T-cell (primary cell): Measurements from ENCODE around the gene BICC1. TPM values are rescaled to one million over a fixed set of nuclear protein-coding genes. Genes with fewer than 3 reads are reported as not detected.

Experiments
- ATAC-seq, 4 experiments: fragments of 200-7000 bp in 3 of 4; fragments of 150-1000 bp in 1 of 4; cut with Tn5 transposase; replicated peaks in 1 of 4; 1 replicate in 3 of 4; 2 replicates in 1 of 4; pipeline ENCODE4 v1.10.0; 2021; ENCODE audit warnings: moderate library complexity in 3 of 4, mild to moderate bottlenecking in 2 of 4, moderate number of reproducible peaks in 1 of 4
- CTCF ChIA-PET, 2 donors: fragments of 300-600 bp; sonication (Branson Sonifier 250); formaldehyde crosslinking; loops; one replicate each; lab custom pipeline; 2022; ENCODE audit warnings: antibody characterized with exemption in 2 of 2; lab: Charles Lee
- POLR2A ChIA-PET, 2 donors: fragments of 300-600 bp; sonication (Branson Sonifier 250); formaldehyde crosslinking; loops; one replicate each; lab custom pipeline; 2022; ENCODE audit warnings: antibody characterized with exemption in 2 of 2; lab: Charles Lee
- DNase-seq, 35 experiments: peaks; one replicate each; pipeline versions ENCODE4 v3.0.0 to v3.0.0-alpha.2; 2013 to 2023
- H3K27ac ChIP-seq: one replicate; pipeline ENCODE4 v1.5.1; 2013; ENCODE audit warnings: low read length
- H3K27me3 ChIP-seq, 2 experiments: replicated peaks in 1 of 2; 1 replicate in 1 of 2; 2 replicates in 1 of 2; pipeline versions ENCODE4 v1.6.1 to v1.7.0; 2013; ENCODE audit warnings: low read length in 1 of 2, mixed read lengths in 1 of 2; ENCODE audit not compliant: control insufficient read depth in 2 of 2, insufficient read depth in 2 of 2; ENCODE audit errors: extremely low read depth in 1 of 2
- H3K36me3 ChIP-seq, 2 donors: 1 replicate in 1 of 2; 2 replicates in 1 of 2; pipeline versions ENCODE4 v1.6.1 to v1.7.0; 2013; ENCODE audit warnings: low read length in 1 of 2; ENCODE audit not compliant: control insufficient read depth in 2 of 2, insufficient read depth in 1 of 2; ENCODE audit errors: extremely low read depth in 1 of 2
- H3K4me1 ChIP-seq, 2 experiments: 1 replicate in 1 of 2; 2 replicates in 1 of 2; pipeline versions ENCODE4 v1.6.1 to v1.7.0; 2013; ENCODE audit warnings: low read length in 2 of 2, mixed read lengths in 1 of 2; ENCODE audit not compliant: insufficient read depth in 2 of 2, control insufficient read depth in 1 of 2; ENCODE audit errors: extremely low read depth in 1 of 2
- H3K4me3 ChIP-seq, 2 donors: 1 replicate in 1 of 2; 2 replicates in 1 of 2; pipeline versions ENCODE4 v1.5.1 to v1.7.0; 2013; ENCODE audit warnings: mild to moderate bottlenecking in 2 of 2, low read length in 1 of 2, moderate library complexity in 1 of 2; ENCODE audit not compliant: control insufficient read depth in 1 of 2; ENCODE audit errors: extremely low read depth in 1 of 2
- H3K9me3 ChIP-seq: 2 replicates; pipeline ENCODE4 v1.7.0; 2013
- H3K27ac Mint-ChIP-seq, 2 donors: one replicate each; pipeline ENCODE4 v1.8.0; 2020 to 2021; ENCODE audit warnings: mild to moderate bottlenecking in 2 of 2, mixed read lengths in 2 of 2
- H3K27me3 Mint-ChIP-seq, 2 donors: one replicate each; pipeline ENCODE4 v1.8.0; 2021 to 2022; ENCODE audit warnings: mixed read lengths in 2 of 2
- H3K36me3 Mint-ChIP-seq: one replicate; pipeline ENCODE4 v1.8.0; 2021; ENCODE audit warnings: mixed read lengths
- H3K4me1 Mint-ChIP-seq, 3 donors: one replicate each; pipeline ENCODE4 v1.8.0; 2020 to 2022; ENCODE audit warnings: mixed read lengths in 3 of 3, mild to moderate bottlenecking in 1 of 3
- H3K4me3 Mint-ChIP-seq, 3 donors: one replicate each; pipeline ENCODE4 v1.8.0; 2020 to 2022; ENCODE audit warnings: mild to moderate bottlenecking in 3 of 3, mixed read lengths in 3 of 3, moderate library complexity in 3 of 3
- H3K9me3 Mint-ChIP-seq, 3 donors: one replicate each; pipeline ENCODE4 v1.8.0; 2020 to 2022; ENCODE audit warnings: mixed read lengths in 3 of 3
- WGBS: methylation state at CpG from one replicate; pipeline ENCODE4 v1.1.5; 2013; ENCODE audit warnings: missing lambda C conversion rate; ENCODE audit not compliant: insufficient coverage; 5-methylcytosine and 5-hydroxymethylcytosine counted together
- total RNA-seq, 35 experiments: library from RNA in 6 of 35; stranded (reverse) in 6 of 35; fragments of 120-200 nt in 1 of 35; gene quantifications; one replicate each; pipeline versions ENCODE4 v1.2.1 to v1.2.4 and lab custom pipeline; 2013 to 2026

The BICC1 gene
- total RNA-seq, 5 donors from 2014 or later (not counting 1 experiment from before 2014, with no cell fraction given), result 0.06 to 0.09 (median 0.07) TPM; not detected in 2

GRCh38 chr10:58642916-58643428, 130.3 kb downstream of the BICC1 start:
- no peak overlapping the region for H3K4me3 Mint-ChIP-seq
- H3K27me3 Mint-ChIP-seq, result peaks cover 4 to 6% of the 10 kb centered on the region in 2 donors
- H3K36me3 ChIP-seq, result no peaks in the 10 kb centered on the region
- ChIA-PET POLR2A (interaction anchor here in 1 of 2 donors (0.6 kb wide), 1 partner anchor 1569 kb away, joined by 4 read pairs; no protein-coding TSS in a partner anchor), CTCF (no interaction called here)
- no peaks in the 10 kb centered on the region for H3K27me3 ChIP-seq
- H3K27ac Mint-ChIP-seq, result no peak overlapping the region
- H3K4me3 ChIP-seq, result no peak overlapping the region
- no peak for ATAC-seq
- no peaks in the 10 kb centered on the region for H3K9me3 ChIP-seq
- WGBS, result 100% methylated on average over 1 of the region's 4 CpGs
- DNase-seq, result no peak
- no peaks in the 10 kb centered on the region for H3K36me3 Mint-ChIP-seq
- no peak overlapping the region for H3K27ac ChIP-seq
- H3K4me1 ChIP-seq, result no peaks in the 10 kb centered on the region
- no peaks in the 10 kb centered on the region for H3K4me1 Mint-ChIP-seq
- H3K9me3 Mint-ChIP-seq, result no peaks in the 10 kb centered on the region

- Mint-ChIP-seq H3K4me1 (no peaks in the 10 kb centered on the region), H3K4me3 (no peak overlapping the region), H3K36me3 (no peaks in the 10 kb centered on the region), H3K27me3 (peaks cover 4 to 6% of the 10 kb centered on the region in 2 donors), H3K9me3 (peaks cover 0 to 4% (median 0%) of the 10 kb centered on the region in 3 donors), H3K27ac (no peak overlapping the region)
- DNase-seq (no peak), ATAC-seq (no peak)
- H3K4me1 ChIP-seq, result no peaks in the 10 kb centered on the region
- H3K9me3 ChIP-seq, result no peaks in the 10 kb centered on the region
- H3K27ac ChIP-seq, result no peak overlapping the region
- ChIA-PET POLR2A (no interaction called here), CTCF (interaction anchor here in 1 of 2 donors (0.6 kb wide), 1 partner anchor 986 kb away, joined by 8 read pairs; no protein-coding TSS in a partner anchor)
- H3K36me3 ChIP-seq, result no peaks in the 10 kb centered on the region
- 80% methylated on average over 1 of the region's 8 CpGs for WGBS
- no peak overlapping the region for H3K4me3 ChIP-seq
- H3K27me3 ChIP-seq, result no peaks in the 10 kb centered on the region
Observed at GRCh38 chr10:58644311-58644710, 131.6 kb downstream of the BICC1 start.

- H3K27me3 ChIP-seq, result no peaks in the 10 kb centered on the region
- H3K9me3 Mint-ChIP-seq, result peaks cover 0 to 4% (median 0%) of the 10 kb centered on the region in 3 donors
- no peaks in the 10 kb centered on the region for H3K4me1 Mint-ChIP-seq
- no peaks in the 10 kb centered on the region for H3K36me3 Mint-ChIP-seq
- DNase-seq (no peak), ATAC-seq (no peak)
- H3K4me3 ChIP-seq, result no peak overlapping the region
- H3K4me3 Mint-ChIP-seq, result no peak overlapping the region
- H3K36me3 ChIP-seq, result no peaks in the 10 kb centered on the region
- POLR2A ChIA-PET, result no interaction called here
- no peaks in the 10 kb centered on the region for H3K4me1 ChIP-seq
- CTCF ChIA-PET, result no interaction called here
- 100% methylated on average over 2 of the region's 8 CpGs for WGBS
- H3K27me3 Mint-ChIP-seq, result peaks cover 4 to 6% of the 10 kb centered on the region in 2 donors
- H3K27ac Mint-ChIP-seq, result no peak overlapping the region
- no peaks in the 10 kb centered on the region for H3K9me3 ChIP-seq
- no peak overlapping the region for H3K27ac ChIP-seq
Observed at GRCh38 chr10:58645416-58646146, 132.9 kb downstream of the BICC1 start.

GRCh38 chr10:58647376-58648112, 134.9 kb downstream of the BICC1 start:
- Mint-ChIP-seq H3K36me3 (no peaks in the 10 kb centered on the region), H3K27me3 (no peaks in the 10 kb centered on the region), H3K27ac (no peak overlapping the region), H3K4me3 (no peak overlapping the region), H3K9me3 (peaks cover 0 to 4% (median 0%) of the 10 kb centered on the region in 3 donors), H3K4me1 (no peaks in the 10 kb centered on the region)
- no peak for DNase-seq
- no peaks in the 10 kb centered on the region for H3K36me3 ChIP-seq
- H3K27ac ChIP-seq, result no peak overlapping the region
- no peak for ATAC-seq
- H3K4me3 ChIP-seq, result no peak overlapping the region
- POLR2A ChIA-PET, result no interaction called here
- 60% methylated on average over 1 of the region's 4 CpGs for WGBS
- H3K4me1 ChIP-seq, result no peaks in the 10 kb centered on the region
- CTCF ChIA-PET, result no interaction called here
- no peaks in the 10 kb centered on the region for H3K27me3 ChIP-seq
- H3K9me3 ChIP-seq, result no peaks in the 10 kb centered on the region

- DNase-seq (no peak), ATAC-seq (no peak)
- Histone ChIP-seq H3K9me3 (no peaks in the 10 kb centered on the region), H3K27ac (no peak overlapping the region), H3K36me3 (no peaks in the 10 kb centered on the region), H3K4me1 (no peaks in the 10 kb centered on the region), H3K27me3 (no peaks in the 10 kb centered on the region), H3K4me3 (no peak overlapping the region)
- POLR2A ChIA-PET, result no interaction called here
- Mint-ChIP-seq H3K9me3 (peaks cover 0 to 4% (median 0%) of the 10 kb centered on the region in 3 donors), H3K27ac (no peak overlapping the region), H3K27me3 (no peaks in the 10 kb centered on the region), H3K4me3 (no peak overlapping the region), H3K36me3 (no peaks in the 10 kb centered on the region), H3K4me1 (no peaks in the 10 kb centered on the region)
- no CpG with 5 or more reads among the region's 3 CpGs for WGBS
- CTCF ChIA-PET, result no interaction called here
Observed at GRCh38 chr10:58648131-58648530, 135.5 kb downstream of the BICC1 start.

GRCh38 chr10:58651040-58651439, 138.4 kb downstream of the BICC1 start:
- ChIA-PET POLR2A (no interaction called here), CTCF (no interaction called here)
- no peak overlapping the region for H3K27ac ChIP-seq
- H3K36me3 ChIP-seq, result no peaks in the 10 kb centered on the region
- H3K9me3 Mint-ChIP-seq, result peaks cover 0 to 4% (median 0%) of the 10 kb centered on the region in 3 donors
- no peak overlapping the region for H3K27ac Mint-ChIP-seq
- no peaks in the 10 kb centered on the region for H3K9me3 ChIP-seq
- H3K4me3 ChIP-seq, result no peak overlapping the region
- no peaks in the 10 kb centered on the region for H3K36me3 Mint-ChIP-seq
- ATAC-seq, result no peak
- no peaks in the 10 kb centered on the region for H3K27me3 Mint-ChIP-seq
- no peaks in the 10 kb centered on the region for H3K4me1 ChIP-seq
- no peaks in the 10 kb centered on the region for H3K4me1 Mint-ChIP-seq
- no peak overlapping the region for H3K4me3 Mint-ChIP-seq
- no peak for DNase-seq
- WGBS, result no CpG with 5 or more reads among the region's 5 CpGs
- H3K27me3 ChIP-seq, result no peaks in the 10 kb centered on the region
